Ishikawa (cell line): ENCODE measurements around the gene CCDC198.

Experiments used
- CEBPB ChIP-seq: IDR thresholded peaks from 2 replicates; pipeline ENCODE4 v1.6.1; 2012
- CREB1 ChIP-seq: IDR thresholded peaks from 2 replicates; pipeline ENCODE4 v1.6.1; 2012; ENCODE audit warnings: low read depth
- EGR1 ChIP-seq: IDR thresholded peaks from 2 replicates; pipeline ENCODE4 v1.6.1; 2012
- EP300 ChIP-seq: IDR thresholded peaks from 2 replicates; pipeline ENCODE4 v1.6.1; 2012; ENCODE audit warnings: borderline replicate concordance
- FOXM1 ChIP-seq: IDR thresholded peaks from 2 replicates; pipeline ENCODE4 v1.6.1; 2012; ENCODE audit warnings: low read depth, borderline replicate concordance
- MAX ChIP-seq: IDR thresholded peaks from 2 replicates; pipeline ENCODE4 v1.6.1; 2012
- NFIC ChIP-seq: IDR thresholded peaks from 2 replicates; pipeline ENCODE4 v1.6.1; 2012
- RAD21 ChIP-seq: IDR thresholded peaks from 2 replicates; pipeline ENCODE4 v1.6.1; 2012; ENCODE audit warnings: low read depth
- REST ChIP-seq: IDR thresholded peaks from 2 replicates; pipeline ENCODE4 v1.6.1; 2012; ENCODE audit warnings: low read depth, mild to moderate bottlenecking
- TAF1 ChIP-seq: IDR thresholded peaks from 2 replicates; pipeline ENCODE4 v1.6.1; 2012; ENCODE audit warnings: low read depth, mild to moderate bottlenecking
- TCF12 ChIP-seq: IDR thresholded peaks from 2 replicates; pipeline ENCODE4 v1.6.1; 2012; ENCODE audit warnings: low read depth
- TEAD4 ChIP-seq: IDR thresholded peaks from 2 replicates; pipeline ENCODE4 v1.6.1; 2012
- USF1 ChIP-seq: IDR thresholded peaks from 2 replicates; pipeline ENCODE4 v1.6.1; 2012
- YY1 ChIP-seq: IDR thresholded peaks from 2 replicates; pipeline ENCODE4 v1.6.1; 2012; ENCODE audit warnings: low read depth
- ZBTB7A ChIP-seq: IDR thresholded peaks from 2 replicates; pipeline ENCODE4 v1.6.1; 2012; ENCODE audit warnings: low read depth

The CCDC198 gene

GRCh38 chr14:57512220-57512619 lies 18.6 kb upstream of the CCDC198 start:
- TF ChIP-seq TCF12 (no peak), TEAD4 (no peak), RAD21 (no peak), FOXM1 (no peak), USF1 (no peak), EGR1 (no peak), ZBTB7A (no peak), EP300 (no peak), CREB1 (no peak), REST (no peak), NFIC (no peak), YY1 (no peak), TAF1 (no peak), MAX (no peak)

- no peak for TF ChIP-seq CEBPB
- no peak for TF ChIP-seq YY1
- no peak for TF ChIP-seq USF1
- TF ChIP-seq EP300, result no peak
- TF ChIP-seq CREB1, result no peak
- no peak for TF ChIP-seq FOXM1
- no peak for TF ChIP-seq TAF1
- no peak for TF ChIP-seq EGR1
- no peak for TF ChIP-seq REST
- no peak for TF ChIP-seq ZBTB7A
- no peak for TF ChIP-seq NFIC
- no peak for TF ChIP-seq RAD21
Observed at GRCh38 chr14:57508756-57509155, 15.1 kb upstream of the CCDC198 start.

GRCh38 chr14:57502586-57503254 lies 9.1 kb upstream of the CCDC198 start:
- TF ChIP-seq RAD21 (no peak), TEAD4 (no peak), EP300 (no peak), YY1 (no peak), EGR1 (no peak), CREB1 (no peak), REST (no peak), TCF12 (no peak), USF1 (no peak), MAX (no peak)

GRCh38 chr14:57501039-57501557 lies 7.4 kb upstream of the CCDC198 start:
- TF ChIP-seq REST (no peak), YY1 (no peak), RAD21 (no peak), USF1 (no peak), FOXM1 (no peak), CEBPB (no peak), TEAD4 (no peak), NFIC (no peak), MAX (no peak), CREB1 (no peak), ZBTB7A (no peak), TCF12 (no peak)
